Liver (tissue), 9 donors: ENCODE results near the gene SNRPB2. TPM values are rescaled to one million over a fixed set of nuclear protein-coding genes. Genes with fewer than 3 reads are reported as not detected.

ENCODE experiments used
- DNase-seq: peaks from one replicate; pipeline ENCODE4 v3.0.0-alpha.2; 2017; ENCODE audit warnings: low spot score
- H3K27ac ChIP-seq, 2 donors: one replicate each; pipeline ENCODE4 v1.7.0; 2013; ENCODE audit warnings: inconsistent platforms in 2 of 2, low read length in 2 of 2, control low read depth in 1 of 2, low read depth in 1 of 2, mild to moderate bottlenecking in 1 of 2
- H3K27me3 ChIP-seq, 4 donors: one replicate each; pipeline versions ENCODE4 v1.6.1 to v1.7.0; 2013; ENCODE audit warnings: low read length in 3 of 4, inconsistent platforms in 1 of 4, mild to moderate bottlenecking in 1 of 4, moderate library complexity in 1 of 4; ENCODE audit not compliant: control insufficient read depth in 4 of 4, insufficient read depth in 4 of 4
- H3K36me3 ChIP-seq, 4 donors: one replicate each; pipeline versions ENCODE4 v1.6.1 to v1.7.0; 2013; ENCODE audit warnings: low read length in 3 of 4, mild to moderate bottlenecking in 3 of 4, low read depth in 1 of 4, moderate library complexity in 1 of 4; ENCODE audit not compliant: control insufficient read depth in 4 of 4, insufficient read depth in 3 of 4
- H3K4me1 ChIP-seq, 4 donors: one replicate each; pipeline versions ENCODE4 v1.6.1 to v1.7.0; 2013; ENCODE audit warnings: low read length in 3 of 4, mild to moderate bottlenecking in 3 of 4, moderate library complexity in 1 of 4; ENCODE audit not compliant: control insufficient read depth in 4 of 4, insufficient read depth in 4 of 4
- H3K4me3 ChIP-seq, 3 donors: one replicate each; pipeline versions ENCODE4 v1.6.1 to v1.7.0; 2013; ENCODE audit warnings: low read length in 3 of 3, control low read depth in 1 of 3, low read depth in 1 of 3, mild to moderate bottlenecking in 1 of 3
- H3K9ac ChIP-seq, 2 donors: one replicate each; pipeline ENCODE4 v1.7.0; 2013; ENCODE audit warnings: low read length in 2 of 2, mild to moderate bottlenecking in 2 of 2, moderate library complexity in 2 of 2, control low read depth in 1 of 2, low read depth in 1 of 2
- H3K9me3 ChIP-seq, 4 donors: one replicate each; pipeline versions ENCODE4 v1.6.1 to v1.7.0; 2013; ENCODE audit warnings: low read length in 3 of 4; ENCODE audit not compliant: control insufficient read depth in 4 of 4
- ATF3 ChIP-seq: IDR thresholded peaks from 2 replicates; pipeline ENCODE4 v1.6.1; 2016; ENCODE audit warnings: antibody characterized with exemption
- CTCF ChIP-seq: fragments of 150-350 bp; IDR thresholded peaks from 2 replicates; pipeline ENCODE4 v1.5.1; 2017; ENCODE audit warnings: improper control_type of control experiment, low read depth, low read length; ENCODE audit not compliant: missing input control
- EGR1 ChIP-seq, 2 donors: IDR thresholded peaks; 2 replicates each; pipeline ENCODE4 v1.6.1; 2016 to 2018; ENCODE audit warnings: antibody characterized with exemption in 2 of 2, low read depth in 2 of 2
- FOXA1 ChIP-seq: IDR thresholded peaks from 2 replicates; pipeline ENCODE4 v1.6.1; 2016; ENCODE audit warnings: antibody characterized with exemption
- FOXA2 ChIP-seq: IDR thresholded peaks from 2 replicates; pipeline ENCODE4 v1.6.1; 2016; ENCODE audit warnings: antibody characterized with exemption
- GABPA ChIP-seq, 2 donors: IDR thresholded peaks in 1 of 2; conservative IDR thresholded peaks in 1 of 2; 2 replicates each; pipeline ENCODE4 v1.6.1; 2016; ENCODE audit warnings: antibody characterized with exemption in 2 of 2, mild to moderate bottlenecking in 1 of 2, moderate library complexity in 1 of 2
- HNF4A ChIP-seq, 2 donors: conservative IDR thresholded peaks; 2 replicates each; pipeline ENCODE4 v1.6.1; 2016; ENCODE audit warnings: antibody characterized with exemption in 2 of 2, mild to moderate bottlenecking in 2 of 2
- HNF4G ChIP-seq: IDR thresholded peaks from 2 replicates; pipeline ENCODE4 v1.6.1; 2016; ENCODE audit warnings: antibody characterized with exemption
- JUND ChIP-seq, 2 donors: IDR thresholded peaks; 2 replicates each; pipeline ENCODE4 v1.6.1; 2016; ENCODE audit warnings: antibody characterized with exemption in 2 of 2
- MAX ChIP-seq: IDR thresholded peaks from 2 replicates; pipeline ENCODE4 v1.6.1; 2016; ENCODE audit warnings: antibody characterized with exemption
- NR2F2 ChIP-seq: IDR thresholded peaks from 2 replicates; pipeline ENCODE4 v1.6.1; 2016; ENCODE audit warnings: antibody characterized with exemption
- RAD21 ChIP-seq, 2 donors: IDR thresholded peaks; 2 replicates each; pipeline ENCODE4 v1.6.1; 2016; ENCODE audit warnings: antibody characterized with exemption in 2 of 2, mild to moderate bottlenecking in 2 of 2
- REST ChIP-seq: IDR thresholded peaks from 2 replicates; pipeline ENCODE4 v1.6.1; 2016; ENCODE audit warnings: antibody characterized with exemption, mild to moderate bottlenecking
- RXRA ChIP-seq, 2 donors: IDR thresholded peaks; 2 replicates each; pipeline ENCODE4 v1.6.1; 2017 to 2018; ENCODE audit warnings: antibody characterized with exemption in 2 of 2, mild to moderate bottlenecking in 1 of 2
- SP1 ChIP-seq: IDR thresholded peaks from 2 replicates; pipeline ENCODE4 v1.6.1; 2018; ENCODE audit warnings: antibody characterized with exemption, mild to moderate bottlenecking
- TAF1 ChIP-seq: conservative IDR thresholded peaks from 2 replicates; pipeline ENCODE4 v1.6.1; 2016; ENCODE audit warnings: antibody characterized with exemption, mild to moderate bottlenecking
- YY1 ChIP-seq: IDR thresholded peaks from 2 replicates; pipeline ENCODE4 v1.6.1; 2016; ENCODE audit warnings: antibody characterized with exemption, mild to moderate bottlenecking
- ZBTB33 ChIP-seq: IDR thresholded peaks from 2 replicates; pipeline ENCODE4 v1.6.1; 2016; ENCODE audit warnings: antibody characterized with exemption
- WGBS: extraction: QIAGEN DNeasy Blood & Tissue Kit; methylation state at CpG from one replicate; pipeline ENCODE4 v1.1.7; 2013; 5-methylcytosine and 5-hydroxymethylcytosine counted together
- polyA plus RNA-seq, 2 donors: library from polyadenylated mRNA; stranded (reverse) in 1 of 2; unstranded in 1 of 2; fragments of 200-250 nt in 1 of 2; fragments of >200 nt in 1 of 2; fragmentation: Nextera tagmentation in 1 of 2; extraction: Ambion mirVana in 1 of 2; gene quantifications; one replicate each; pipeline versions ENCODE4 v1.2.1 to v1.2.3, GENCODE V29; 2013 to 2015
- total RNA-seq, 2 donors: library from RNA; depleted of rRNA; stranded (reverse); fragments of >200 nt; gene quantifications; one replicate each; pipeline ENCODE4 v1.2.3, GENCODE V29; 2014
- donor health status: healthy.
- donor health status: healthy.
- donor health status: healthy.
- donor health status: healthy.
- donor health status: healthy.

SNRPB2 gene
- total and polyA plus RNA-seq, 4 donors = 13.9 to 36.0 (median 21.0) TPM

- DNase-seq = no peak
- 70% methylated on average over 2 of the region's 2 CpGs for WGBS
Observed at GRCh38 chr20:16692009-16692408, 37.8 kb upstream of the SNRPB2 start.

More at GRCh38 chr20:16692009-16692408, 37.8 kb upstream of the SNRPB2 start:
- no peak for TF ChIP-seq HNF4A (conservative IDR thresholded peaks at IDR 0.05)
- TF ChIP-seq ZBTB33 = no peak
- no peak for TF ChIP-seq RAD21 (IDR thresholded peaks at IDR 0.05)
- no peak for TF ChIP-seq GABPA (IDR thresholded peaks at IDR 0.05 in 1 of 2, conservative IDR thresholded peaks at IDR 0.05 in 1 of 2)
- TF ChIP-seq FOXA2 = no peak
- TF ChIP-seq FOXA1 = no peak
- TF ChIP-seq HNF4G = no peak
- no peak for TF ChIP-seq YY1
- no peak for TF ChIP-seq CTCF
- no peak for TF ChIP-seq RXRA (IDR thresholded peaks at IDR 0.05)
- TF ChIP-seq ATF3 = no peak
- no peak for TF ChIP-seq SP1
- no peak for TF ChIP-seq NR2F2
- TF ChIP-seq REST = no peak
- no peak for TF ChIP-seq JUND (IDR thresholded peaks at IDR 0.05)
- no peak for TF ChIP-seq EGR1 (IDR thresholded peaks at IDR 0.05; ENCODE audit: low read depth in 2 of 2)
- TF ChIP-seq TAF1 = no peak
- TF ChIP-seq MAX = no peak
- no peak overlapping the region for H3K9ac ChIP-seq
- H3K9me3 ChIP-seq = no peaks in the 10 kb centered on the region
- H3K36me3 ChIP-seq = no peaks in the 10 kb centered on the region
- H3K27ac ChIP-seq = no peak overlapping the region
- peaks cover 0 to 4% (median 2%) of the 10 kb centered on the region in 4 donors for H3K27me3 ChIP-seq
- H3K4me1 ChIP-seq = no peaks in the 10 kb centered on the region
- no peak overlapping the region for H3K4me3 ChIP-seq
